Mesendoderm (in vitro differentiated cells): ENCODE measurements around the gene CTTNBP2.

Experiments used
- DNase-seq: peaks from one replicate; pipeline ENCODE4 v3.0.0; 2013
- H2AK5ac ChIP-seq: 2 replicates; pipeline ENCODE4 v1.6.1; 2013; ENCODE audit warnings: low read length, inconsistent platforms
- H2BK120ac ChIP-seq: 2 replicates; pipeline ENCODE4 v1.6.1; 2013; ENCODE audit warnings: low read depth, mild to moderate bottlenecking, low read length, moderate library complexity, mixed read lengths
- H2BK15ac ChIP-seq: replicated peaks from 2 replicates; pipeline ENCODE4 v1.6.1; 2013; ENCODE audit warnings: low read depth, mild to moderate bottlenecking, moderate library complexity
- H2BK5ac ChIP-seq: 2 replicates; pipeline ENCODE4 v1.6.1; 2013; ENCODE audit warnings: low read length, inconsistent platforms
- H3K18ac ChIP-seq: 2 replicates; pipeline ENCODE4 v1.6.1; 2013; ENCODE audit warnings: mild to moderate bottlenecking, low read length, mixed read lengths
- H3K23ac ChIP-seq: one replicate; pipeline ENCODE4 v1.6.1; 2013; ENCODE audit warnings: low read length
- H3K27ac ChIP-seq: 2 replicates; pipeline ENCODE4 v1.5.1; 2013; ENCODE audit warnings: low read depth, mild to moderate bottlenecking, inconsistent platforms, low read length, moderate library complexity
- H3K27me3 ChIP-seq: 2 replicates; pipeline ENCODE4 v1.6.1; 2013; ENCODE audit warnings: low read length, control low read depth, mild to moderate bottlenecking, inconsistent platforms; ENCODE audit not compliant: insufficient read depth, poor library complexity
- H3K36me3 ChIP-seq: 2 replicates; pipeline ENCODE4 v1.6.1; 2013; ENCODE audit warnings: low read length, inconsistent platforms; ENCODE audit not compliant: control insufficient read depth, insufficient read depth
- H3K4ac ChIP-seq: one replicate; pipeline ENCODE4 v1.6.1; 2013; ENCODE audit warnings: low read depth, mild to moderate bottlenecking, low read length, moderate library complexity
- H3K4me1 ChIP-seq: 2 replicates; pipeline ENCODE4 v1.6.1; 2013; ENCODE audit warnings: low read depth, low read length, inconsistent platforms; ENCODE audit not compliant: control insufficient read depth
- H3K4me2 ChIP-seq: 2 replicates; pipeline ENCODE4 v1.6.1; 2013; ENCODE audit warnings: low read length
- H3K4me3 ChIP-seq: 2 replicates; pipeline ENCODE4 v1.5.1; 2013; ENCODE audit warnings: mild to moderate bottlenecking, low read length
- H3K56ac ChIP-seq: one replicate; pipeline ENCODE4 v1.6.1; 2013; ENCODE audit warnings: low read length
- H3K79me1 ChIP-seq: 2 replicates; pipeline ENCODE4 v1.6.1; 2013; ENCODE audit warnings: low read length, inconsistent platforms
- H3K79me2 ChIP-seq: 2 replicates; pipeline ENCODE4 v1.6.1; 2013; ENCODE audit warnings: mild to moderate bottlenecking, low read length; ENCODE audit not compliant: control insufficient read depth, insufficient read depth
- H3K9ac ChIP-seq: 2 replicates; pipeline ENCODE4 v1.6.1; 2013; ENCODE audit warnings: low read length, inconsistent platforms
- H4K5ac ChIP-seq: one replicate; pipeline ENCODE4 v1.6.1; 2013; ENCODE audit warnings: low read length
- H4K8ac ChIP-seq: one replicate; pipeline ENCODE4 v1.6.1; 2013; ENCODE audit warnings: low read depth, mild to moderate bottlenecking, control low read depth, low read length, moderate library complexity
- WGBS: extraction: QIAGEN DNeasy Blood & Tissue Kit; methylation state at CpG from one replicate; pipeline ENCODE4 v1.1.7; 2013; ENCODE audit warnings: low lambda C conversion rate, missing lambda C conversion rate; ENCODE audit not compliant: insufficient coverage; ENCODE audit errors: extremely low coverage; 5-methylcytosine and 5-hydroxymethylcytosine counted together

The CTTNBP2 gene

GRCh38 chr7:117669818-117670217 is 203.4 kb downstream of the CTTNBP2 start:
- Histone ChIP-seq H2BK15ac (no peak overlapping the region), H3K79me2 (no peaks in the 10 kb centered on the region), H3K18ac (no peak overlapping the region), H3K79me1 (no peaks in the 10 kb centered on the region), H3K27me3 (no peaks in the 10 kb centered on the region), H3K9ac (no peak overlapping the region), H4K8ac (no peak overlapping the region), H3K4me2 (no peak overlapping the region), H3K4me1 (no peaks in the 10 kb centered on the region), H2BK120ac (no peak overlapping the region), H3K23ac (no peak overlapping the region), H3K56ac (no peak overlapping the region), H3K27ac (no peak overlapping the region), H3K36me3 (no peaks in the 10 kb centered on the region), H3K4ac (no peak overlapping the region), H4K5ac (no peak overlapping the region), H3K4me3 (no peak overlapping the region), H2BK5ac (no peak overlapping the region), H2AK5ac (no peak overlapping the region)
- no CpG with 5 or more reads among the region's 4 CpGs for WGBS
- DNase-seq: no peak

GRCh38 chr7:117667456-117667855 is 205.8 kb downstream of the CTTNBP2 start:
- no peak for DNase-seq
- Histone ChIP-seq H3K4me2 (no peak overlapping the region), H3K79me1 (no peaks in the 10 kb centered on the region), H3K27ac (no peak overlapping the region), H2BK5ac (no peak overlapping the region), H2BK15ac (no peak overlapping the region), H4K5ac (no peak overlapping the region), H3K18ac (no peak overlapping the region), H3K27me3 (no peaks in the 10 kb centered on the region), H2AK5ac (no peak overlapping the region), H3K4me3 (no peak overlapping the region), H3K56ac (no peak overlapping the region), H2BK120ac (no peak overlapping the region), H4K8ac (no peak overlapping the region), H3K9ac (no peak overlapping the region), H3K4ac (no peak overlapping the region), H3K36me3 (no peaks in the 10 kb centered on the region), H3K23ac (no peak overlapping the region), H3K79me2 (no peaks in the 10 kb centered on the region), H3K4me1 (no peaks in the 10 kb centered on the region)
- no CpG with 5 or more reads among the region's 2 CpGs for WGBS

DNA sequence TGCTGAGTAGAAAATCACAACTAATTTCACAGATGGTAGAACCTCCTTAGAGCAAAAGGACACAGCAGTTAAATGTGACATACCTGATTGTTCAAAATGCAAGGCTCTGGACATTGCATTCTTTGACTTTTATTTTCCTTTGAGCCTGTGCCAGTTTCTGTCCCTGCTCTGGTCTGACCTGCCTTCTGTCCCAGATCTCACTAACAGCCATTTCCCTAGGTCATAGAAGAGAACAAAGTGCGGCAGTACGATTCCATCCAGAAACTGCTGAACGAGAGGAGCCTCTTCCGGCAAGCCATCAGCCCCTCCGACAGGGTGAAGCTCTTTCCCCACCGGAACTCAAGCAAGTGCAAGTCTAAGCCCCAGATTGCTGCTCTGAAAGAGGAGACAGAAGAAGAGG is 206.6 kb downstream of the CTTNBP2 start:
- H3K56ac ChIP-seq: no peak overlapping the region
- no peaks in the 10 kb centered on the region for H3K27me3 ChIP-seq
- no peak overlapping the region for H3K4ac ChIP-seq

GRCh38 chr7:117666031-117666430 is 207.2 kb downstream of the CTTNBP2 start:
- H3K18ac ChIP-seq: peak overlapping the region; percentile 80
- H2BK5ac ChIP-seq: no peak overlapping the region
- no peaks in the 10 kb centered on the region for H3K79me1 ChIP-seq
- no peak overlapping the region for H3K56ac ChIP-seq
- H3K9ac ChIP-seq: no peak overlapping the region
- H3K4me2 ChIP-seq: no peak overlapping the region
- H3K4me3 ChIP-seq: no peak overlapping the region
- no peak overlapping the region for H2BK120ac ChIP-seq
- H4K5ac ChIP-seq: no peak overlapping the region
- no peaks in the 10 kb centered on the region for H3K36me3 ChIP-seq
- H2AK5ac ChIP-seq: no peak overlapping the region
- no peak for DNase-seq
- H3K4me1 ChIP-seq: peaks cover 3% of the 10 kb centered on the region
- H4K8ac ChIP-seq: no peak overlapping the region
- H3K27me3 ChIP-seq: no peaks in the 10 kb centered on the region
- no peak overlapping the region for H3K4ac ChIP-seq
- H3K27ac ChIP-seq: no peak overlapping the region
- no peak overlapping the region for H3K23ac ChIP-seq
- no CpG with 5 or more reads among the region's 1 CpG for whole genome bisulfite sequencing
- H2BK15ac ChIP-seq: no peak overlapping the region
- H3K79me2 ChIP-seq: no peaks in the 10 kb centered on the region

More for the DNA sequence above, 206.6 kb downstream of the CTTNBP2 start:
- Histone ChIP-seq H3K36me3 (no peaks in the 10 kb centered on the region), H2AK5ac (no peak overlapping the region), H2BK15ac (no peak overlapping the region), H3K4me3 (no peak overlapping the region), H3K9ac (no peak overlapping the region), H4K8ac (no peak overlapping the region), H3K27ac (no peak overlapping the region), H3K23ac (no peak overlapping the region), H2BK120ac (no peak overlapping the region), H2BK5ac (no peak overlapping the region), H4K5ac (no peak overlapping the region), H3K79me1 (no peaks in the 10 kb centered on the region), H3K18ac (peak overlapping the region; percentile 25), H3K4me2 (no peak overlapping the region), H3K4me1 (no peaks in the 10 kb centered on the region), H3K79me2 (no peaks in the 10 kb centered on the region)
- DNase-seq: no peak
- WGBS: no CpG with 5 or more reads among the region's 6 CpGs

- H3K4me3 ChIP-seq: no peak overlapping the region
- no peak overlapping the region for H3K9ac ChIP-seq
Observed at GRCh38 chr7:117665368-117665767, 207.9 kb downstream of the CTTNBP2 start.

DNA sequence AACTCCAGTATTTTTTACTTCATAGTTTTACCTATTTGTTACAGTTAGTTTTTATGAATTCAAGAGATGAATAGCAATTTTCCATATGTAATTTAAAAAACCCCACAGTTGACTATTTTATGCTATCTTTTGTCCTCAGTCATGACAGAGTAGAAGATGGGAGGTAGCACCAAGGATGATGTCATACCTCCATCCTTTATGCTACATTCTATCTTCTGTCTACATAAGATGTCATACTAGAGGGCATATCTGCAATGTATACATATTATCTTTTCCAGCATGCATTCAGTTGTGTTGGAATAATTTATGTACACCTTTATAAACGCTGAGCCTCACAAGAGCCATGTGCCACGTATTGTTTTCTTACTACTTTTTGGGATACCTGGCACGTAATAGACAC is 209.2 kb downstream of the CTTNBP2 start:
- Histone ChIP-seq H2BK15ac (no peak overlapping the region), H4K8ac (no peak overlapping the region), H2AK5ac (no peak overlapping the region), H3K56ac (no peak overlapping the region), H3K23ac (no peak overlapping the region), H3K9ac (no peak overlapping the region), H3K79me1 (no peaks in the 10 kb centered on the region), H3K27me3 (no peaks in the 10 kb centered on the region), H2BK5ac (no peak overlapping the region), H3K4me2 (no peak overlapping the region), H3K18ac (no peak overlapping the region), H3K4ac (no peak overlapping the region), H3K79me2 (no peaks in the 10 kb centered on the region), H3K27ac (no peak overlapping the region), H4K5ac (no peak overlapping the region), H2BK120ac (no peak overlapping the region), H3K36me3 (no peaks in the 10 kb centered on the region), H3K4me3 (no peak overlapping the region), H3K4me1 (peaks cover 3% of the 10 kb centered on the region)
- WGBS: no CpG with 5 or more reads among the region's 3 CpGs
- no peak for DNase-seq

More at GRCh38 chr7:117665368-117665767, 207.9 kb downstream of the CTTNBP2 start:
- Histone ChIP-seq H2AK5ac (no peak overlapping the region), H3K36me3 (no peaks in the 10 kb centered on the region), H3K4me1 (peaks cover 3% of the 10 kb centered on the region), H4K5ac (no peak overlapping the region), H3K79me2 (no peaks in the 10 kb centered on the region), H2BK15ac (no peak overlapping the region), H3K4ac (no peak overlapping the region), H2BK5ac (no peak overlapping the region), H3K4me2 (no peak overlapping the region), H3K27ac (no peak overlapping the region), H3K56ac (no peak overlapping the region), H3K27me3 (no peaks in the 10 kb centered on the region), H2BK120ac (no peak overlapping the region), H3K79me1 (no peaks in the 10 kb centered on the region), H3K23ac (no peak overlapping the region), H4K8ac (no peak overlapping the region), H3K18ac (no peak overlapping the region)
- no peak for DNase-seq
